Mesothelial cell of epicardium (in vitro differentiated cells): ENCODE measurements around the gene RRP8. TPM values are rescaled to one million over a fixed set of nuclear protein-coding genes. Genes with fewer than 3 reads are reported as not detected.

ENCODE experiments used
- DNase-seq, 2 experiments: peaks; one replicate each; pipeline ENCODE4 v3.0.0; 2021; ENCODE audit warnings: low spot score in 2 of 2; ENCODE audit not compliant: unreplicated experiment in 2 of 2
- H3K27ac Mint-ChIP-seq: 2 replicates; pipeline ENCODE4 v1.8.0; 2021; ENCODE audit warnings: mixed read lengths
- H3K27me3 Mint-ChIP-seq: 2 replicates; pipeline ENCODE4 v1.8.0; 2021; ENCODE audit warnings: low read depth, mixed read lengths
- H3K36me3 Mint-ChIP-seq: 2 replicates; pipeline ENCODE4 v1.8.0; 2021; ENCODE audit warnings: mixed read lengths
- H3K4me1 Mint-ChIP-seq: 2 replicates; pipeline ENCODE4 v1.8.0; 2021; ENCODE audit warnings: mixed read lengths
- H3K4me3 Mint-ChIP-seq: 2 replicates; pipeline ENCODE4 v1.8.0; 2021; ENCODE audit warnings: mild to moderate bottlenecking, moderate library complexity, mixed read lengths
- H3K9me3 Mint-ChIP-seq: 2 replicates; pipeline ENCODE4 v1.8.0; 2021; ENCODE audit warnings: mixed read lengths
- total RNA-seq: library from RNA; stranded (reverse); gene quantifications from 3 replicates; pipeline ENCODE4 v1.2.1, GENCODE V29; 2021
- TF ChIP-seq, protein P1 (sequence below): fragments of 200-600 bp; sonication (generic); IDR thresholded peaks from one replicate; pipeline ENCODE4 v1.5.0; 2021; ENCODE audit warnings: antibody characterized with exemption; ENCODE audit not compliant: unreplicated experiment

Gene RRP8
- total RNA-seq, 1 donor from 2014 or later, result 18.6 TPM

DNA sequence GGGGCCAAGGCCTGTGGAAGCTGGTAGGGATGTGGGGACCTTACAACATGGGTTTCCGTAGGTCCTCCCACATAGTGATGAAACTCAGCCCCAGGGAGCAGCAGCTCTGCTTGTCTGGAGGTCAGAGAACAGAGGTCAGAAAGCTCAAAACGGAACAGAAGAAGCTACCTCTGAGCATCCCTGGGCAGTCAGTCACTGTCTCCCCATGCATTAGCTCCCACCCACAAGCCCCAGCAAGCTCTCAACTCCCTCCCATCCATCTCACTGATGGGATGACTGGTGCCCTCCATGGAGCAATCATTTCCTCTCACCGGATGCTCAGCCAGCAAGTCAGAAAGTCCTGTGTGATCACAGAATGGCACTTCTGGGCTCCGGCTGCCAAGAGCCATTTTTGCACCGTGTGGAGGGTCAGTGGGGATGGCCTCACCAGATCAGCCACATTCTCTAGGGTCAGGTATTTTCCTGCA is 13.9 kb upstream of the RRP8 start:
- peaks cover 3% of the 10 kb centered on the region for H3K36me3 Mint-ChIP-seq

DNA sequence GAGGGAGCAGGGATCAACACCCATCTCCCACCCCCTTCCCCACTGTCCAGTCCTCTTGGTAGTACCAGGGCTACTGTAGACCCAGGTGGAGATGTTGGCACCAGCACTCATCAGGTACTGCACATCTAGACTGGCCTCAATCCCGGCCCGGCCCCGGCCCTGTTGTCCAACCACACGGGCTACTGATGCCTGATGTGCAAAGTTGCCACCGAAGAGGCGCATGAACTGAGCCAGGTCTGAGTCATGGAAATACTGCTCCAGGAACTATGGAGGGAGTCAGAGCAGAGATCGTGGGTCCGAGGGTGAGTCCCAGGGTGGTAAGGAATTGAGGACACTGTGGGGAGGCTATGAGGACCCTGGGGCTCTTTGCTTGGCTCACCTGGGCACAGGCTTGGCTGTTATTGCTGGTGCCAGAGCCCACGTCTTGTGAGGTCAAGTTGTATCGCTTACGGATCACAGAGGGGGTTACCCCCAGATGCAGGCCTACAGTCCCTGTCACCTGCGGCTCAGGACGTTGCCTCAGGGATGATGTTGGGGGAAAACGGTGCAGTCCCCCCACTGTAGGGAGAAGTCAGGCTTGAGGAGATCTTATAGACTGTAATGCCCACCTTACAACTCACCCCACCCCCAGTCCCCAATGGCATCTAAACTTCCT is 13.3 kb upstream of the RRP8 start:
- TF ChIP-seq, protein P1, sequence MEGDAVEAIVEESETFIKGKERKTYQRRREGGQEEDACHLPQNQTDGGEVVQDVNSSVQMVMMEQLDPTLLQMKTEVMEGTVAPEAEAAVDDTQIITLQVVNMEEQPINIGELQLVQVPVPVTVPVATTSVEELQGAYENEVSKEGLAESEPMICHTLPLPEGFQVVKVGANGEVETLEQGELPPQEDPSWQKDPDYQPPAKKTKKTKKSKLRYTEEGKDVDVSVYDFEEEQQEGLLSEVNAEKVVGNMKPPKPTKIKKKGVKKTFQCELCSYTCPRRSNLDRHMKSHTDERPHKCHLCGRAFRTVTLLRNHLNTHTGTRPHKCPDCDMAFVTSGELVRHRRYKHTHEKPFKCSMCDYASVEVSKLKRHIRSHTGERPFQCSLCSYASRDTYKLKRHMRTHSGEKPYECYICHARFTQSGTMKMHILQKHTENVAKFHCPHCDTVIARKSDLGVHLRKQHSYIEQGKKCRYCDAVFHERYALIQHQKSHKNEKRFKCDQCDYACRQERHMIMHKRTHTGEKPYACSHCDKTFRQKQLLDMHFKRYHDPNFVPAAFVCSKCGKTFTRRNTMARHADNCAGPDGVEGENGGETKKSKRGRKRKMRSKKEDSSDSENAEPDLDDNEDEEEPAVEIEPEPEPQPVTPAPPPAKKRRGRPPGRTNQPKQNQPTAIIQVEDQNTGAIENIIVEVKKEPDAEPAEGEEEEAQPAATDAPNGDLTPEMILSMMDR, result no peak
- no peak for DNase-seq
- peaks cover 3% of the 10 kb centered on the region for H3K36me3 Mint-ChIP-seq
- H3K9me3 Mint-ChIP-seq, result no peaks in the 10 kb centered on the region
- H3K27me3 Mint-ChIP-seq, result no peaks in the 10 kb centered on the region
- H3K4me3 Mint-ChIP-seq, result no peak overlapping the region
- H3K4me1 Mint-ChIP-seq, result no peaks in the 10 kb centered on the region
- H3K27ac Mint-ChIP-seq, result no peak overlapping the region

More for the DNA sequence above, 13.9 kb upstream of the RRP8 start:
- DNase-seq, result no peak
- TF ChIP-seq, protein P1, result no peak
- H3K27me3 Mint-ChIP-seq, result no peaks in the 10 kb centered on the region
- H3K4me3 Mint-ChIP-seq, result peak overlapping the region; percentile 5
- H3K27ac Mint-ChIP-seq, result no peak overlapping the region
- no peaks in the 10 kb centered on the region for H3K9me3 Mint-ChIP-seq
- no peaks in the 10 kb centered on the region for H3K4me1 Mint-ChIP-seq

GRCh38 chr11:6615882-6616585 is 12.6 kb upstream of the RRP8 start:
- TF ChIP-seq, protein P1, result no peak
- Mint-ChIP-seq H3K36me3 (peaks cover 3% of the 10 kb centered on the region), H3K9me3 (no peaks in the 10 kb centered on the region), H3K27me3 (no peaks in the 10 kb centered on the region), H3K4me1 (peaks cover 5% of the 10 kb centered on the region), H3K27ac (no peak overlapping the region), H3K4me3 (no peak overlapping the region)
- DNase-seq, result no peak

DNA sequence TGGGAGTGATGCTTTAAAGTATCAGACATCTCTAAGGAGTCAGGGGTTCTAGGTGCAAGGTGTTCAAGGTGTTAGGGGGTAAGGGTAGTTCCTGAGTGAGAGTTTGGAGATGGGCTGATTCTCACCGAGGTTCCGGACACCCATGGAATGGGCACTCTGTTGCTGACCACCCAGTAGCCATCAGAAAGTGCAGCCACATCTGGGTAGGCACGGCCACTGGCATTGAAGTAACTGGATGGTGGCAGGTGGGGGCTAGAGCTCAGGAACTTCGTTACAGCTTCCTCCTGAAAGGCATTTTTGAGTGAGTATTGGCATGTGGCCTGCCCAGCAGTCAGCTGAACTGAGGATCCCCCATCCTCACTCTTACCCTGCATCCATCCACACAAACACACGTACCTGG is 11.6 kb upstream of the RRP8 start:
- TF ChIP-seq, protein P1, result no peak
- DNase-seq, result no peak
- no peak overlapping the region for H3K4me3 Mint-ChIP-seq

GRCh38 chr11:6614446-6614845 is 11.0 kb upstream of the RRP8 start:
- peaks cover 13% of the 10 kb centered on the region for H3K36me3 Mint-ChIP-seq
- peaks cover 8% of the 10 kb centered on the region for H3K4me1 Mint-ChIP-seq
- TF ChIP-seq, protein P1, result no peak
- DNase-seq, result no peak
- H3K9me3 Mint-ChIP-seq, result no peaks in the 10 kb centered on the region
- no peak overlapping the region for H3K27ac Mint-ChIP-seq
- no peak overlapping the region for H3K4me3 Mint-ChIP-seq
- no peaks in the 10 kb centered on the region for H3K27me3 Mint-ChIP-seq

More for the DNA sequence above, 11.6 kb upstream of the RRP8 start:
- peaks cover 8% of the 10 kb centered on the region for H3K4me1 Mint-ChIP-seq
- no peaks in the 10 kb centered on the region for H3K9me3 Mint-ChIP-seq
- H3K36me3 Mint-ChIP-seq, result peaks cover 7% of the 10 kb centered on the region
- H3K27me3 Mint-ChIP-seq, result no peaks in the 10 kb centered on the region
- no peak overlapping the region for H3K27ac Mint-ChIP-seq
